Stimulated activated CD8-positive, alpha-beta memory T cell treated with anti-CD3 and anti-CD28 coated beads, Interleukin-2, amount 100 ng/mL, for 48 hours (primary cell): ENCODE measurements around the gene SLC33A1.
A peak's percentile ranks its signal among the peaks of the same experiment; 100 is the strongest.
"Not testable (repeated sequence)": the region's sequence is repeated elsewhere in the genome, so short reads cannot be mapped to it uniquely, and the experiment has no call there.

Experiments used
- DNase-seq, 2 donors: peaks; one replicate each; pipeline ENCODE4 v3.0.0-alpha.2; 2020; ENCODE audit warnings: low read depth in 2 of 2

Gene SLC33A1

GRCh38 chr3:155862290-155862982, 8.2 kb upstream of the SLC33A1 start:
- DNase-seq = peak in 1 of 2 donors; percentile 28

DNA sequence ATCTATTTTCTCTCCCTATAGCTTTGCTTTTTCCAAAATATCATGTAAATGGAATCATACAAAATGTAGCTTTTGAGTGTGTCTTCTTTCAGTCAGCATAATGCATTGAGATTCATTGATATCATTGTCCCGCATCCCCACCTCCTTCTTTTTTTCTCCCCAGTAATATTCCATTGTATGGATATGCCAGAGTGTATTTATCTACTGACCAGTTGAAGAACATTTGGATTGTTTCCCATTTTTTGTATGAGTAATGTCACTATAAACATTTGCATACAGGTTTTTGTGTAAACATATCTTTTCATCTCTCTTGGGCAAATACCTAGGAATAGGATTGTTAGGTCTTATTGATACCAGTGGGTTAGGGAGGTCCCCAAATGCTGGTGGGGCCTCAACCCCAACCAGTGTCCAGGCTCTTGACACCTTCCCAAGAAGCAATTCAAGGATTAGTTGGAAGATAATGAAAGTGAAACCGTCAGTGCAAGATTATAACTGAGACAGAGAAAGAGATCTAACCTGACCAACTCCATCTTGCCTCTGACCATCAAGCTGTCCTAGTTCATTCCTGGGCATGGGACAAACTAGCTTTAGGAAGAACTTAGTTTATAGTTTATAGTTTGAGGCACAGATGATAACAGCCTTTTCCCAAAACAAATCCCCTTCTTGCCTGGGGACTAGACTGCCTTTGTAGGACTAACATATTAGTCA, 7.4 kb upstream of the SLC33A1 start:
- no peak for DNase-seq

DNA sequence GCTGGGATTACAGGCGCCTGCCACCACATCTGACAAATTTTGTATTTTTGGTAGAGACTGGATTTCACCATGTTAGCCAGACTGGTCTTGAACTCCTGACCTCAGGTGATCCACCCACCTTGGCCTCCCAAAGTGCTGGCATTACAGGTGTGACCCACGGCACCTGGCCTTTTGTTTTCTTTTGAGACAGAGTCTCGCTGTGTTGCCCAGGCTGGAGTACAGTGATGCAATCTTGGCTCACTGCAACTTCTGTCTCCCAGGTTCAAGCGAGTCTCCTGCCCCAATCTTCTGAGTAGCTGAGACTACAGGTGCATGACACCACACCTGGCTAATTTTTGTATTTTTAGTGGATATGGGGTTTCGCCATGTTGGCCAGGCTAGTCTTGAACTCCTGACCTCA, 6.2 kb upstream of the SLC33A1 start:
- not testable (repeated sequence) for DNase-seq

GRCh38 chr3:155859859-155860258, 5.6 kb upstream of the SLC33A1 start:
- DNase-seq = no peak

GRCh38 chr3:155853214-155854140, 750 bp downstream of the SLC33A1 start:
- no peak for DNase-seq

- no peak for DNase-seq
Observed at GRCh38 chr3:155852341-155852740, 1.9 kb downstream of the SLC33A1 start.

- DNase-seq = not testable (repeated sequence)
Observed at GRCh38 chr3:155849404-155849803, 4.8 kb downstream of the SLC33A1 start.

GRCh38 chr3:155847993-155848392, 6.2 kb downstream of the SLC33A1 start:
- no peak for DNase-seq

- no peak for DNase-seq
Observed at GRCh38 chr3:155846119-155846518, 8.1 kb downstream of the SLC33A1 start.

DNA sequence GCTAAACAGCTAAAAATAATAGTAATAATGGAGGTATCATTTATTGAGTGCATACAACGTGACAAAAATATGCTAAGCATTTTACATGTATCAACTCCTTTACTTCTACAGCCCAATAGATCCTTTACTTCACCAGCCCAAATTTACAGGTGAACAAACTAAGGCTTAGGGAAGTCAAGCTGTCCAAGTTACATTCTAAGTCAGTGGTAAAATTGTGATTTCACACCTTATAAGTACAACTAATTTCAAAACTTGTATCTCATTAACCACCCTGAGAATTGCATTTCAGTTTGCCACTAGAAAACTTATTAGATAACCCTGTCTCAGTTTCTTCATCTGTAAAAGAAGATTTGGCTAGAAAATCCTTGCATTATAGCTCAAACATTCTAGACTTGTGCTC, 10.7 kb downstream of the SLC33A1 start:
- DNase-seq = no peak

- no peak for DNase-seq
Observed at GRCh38 chr3:155835341-155836071, 18.7 kb downstream of the SLC33A1 start.

GRCh38 chr3:155828490-155829098, 25.6 kb downstream of the SLC33A1 start:
- not testable (repeated sequence) for DNase-seq

GRCh38 chr3:155815030-155815545, 39.1 kb downstream of the SLC33A1 start:
- DNase-seq = no peak

DNA sequence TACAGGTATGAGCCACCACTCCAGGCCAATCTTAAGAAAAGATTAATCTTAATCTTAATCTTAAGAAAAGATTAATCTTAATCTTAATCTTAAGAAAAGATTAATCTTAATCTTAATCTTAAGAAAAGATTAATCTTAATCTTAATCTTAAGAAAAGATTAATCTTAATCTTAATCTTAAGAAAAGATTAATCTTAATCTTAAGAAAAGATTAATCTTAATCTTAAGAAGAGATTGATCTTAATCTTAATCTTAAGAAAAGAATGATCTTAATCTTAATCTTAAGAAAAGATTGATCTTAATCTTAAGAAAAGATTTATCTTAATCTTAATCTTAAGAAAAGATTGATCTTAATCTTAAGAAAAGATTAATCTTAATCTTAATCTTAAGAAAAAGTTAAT, 41.0 kb downstream of the SLC33A1 start:
- DNase-seq = not testable (repeated sequence)

GRCh38 chr3:155809181-155809580, 45.0 kb downstream of the SLC33A1 start:
- no peak for DNase-seq

- DNase-seq = no peak
Observed at GRCh38 chr3:155807823-155808222, 46.4 kb downstream of the SLC33A1 start.

GRCh38 chr3:155805802-155806618, 48.2 kb downstream of the SLC33A1 start, which contains the start of gene C3orf33:
Gene C3orf33, minus strand, starts transcription at chr3:155806278. Its CDS starts 26 bp downstream, at chr3:155806252.
- DNase-seq = peak; percentile 63 to 73

GRCh38 chr3:155805204-155805801, 48.9 kb downstream of the SLC33A1 start:
- DNase-seq = peak; percentile 2 to 34

GRCh38 chr3:155804323-155804722, 49.9 kb downstream of the SLC33A1 start:
- DNase-seq = no peak
